Measurements from ENCODE around the gene CSF1R.

CSF1R gene

GRCh38 chr5:150069672-150070627 lies 16.4 kb downstream of the CSF1R start:
- DNase-seq (ENCODE audit: low read depth) = no peak

- DNase-seq (ENCODE audit: low read depth) = no peak
These were observed 17.3 kb downstream of the CSF1R start for GRCh38 chr5:150068961-150069645.

- DNase-seq (ENCODE audit: low read depth) = no peak
These were observed 17.9 kb downstream of the CSF1R start for GRCh38 chr5:150068472-150068871.

- no peak for DNase-seq (ENCODE audit: low read depth)
These were observed 18.3 kb downstream of the CSF1R start for GRCh38 chr5:150068071-150068470.

- no peak for DNase-seq (ENCODE audit: low read depth)
These were observed 18.9 kb downstream of the CSF1R start for GRCh38 chr5:150067405-150067960.

GRCh38 chr5:150066901-150067396 lies 19.4 kb downstream of the CSF1R start:
- DNase-seq (ENCODE audit: low read depth) = no peak

- no peak for DNase-seq (ENCODE audit: low read depth)
These were observed 19.9 kb downstream of the CSF1R start for GRCh38 chr5:150066436-150066835.

GRCh38 chr5:150065886-150066285 lies 20.5 kb downstream of the CSF1R start:
- DNase-seq (ENCODE audit: low read depth) = no peak

- DNase-seq (ENCODE audit: low read depth) = no peak
These were observed 21.0 kb downstream of the CSF1R start for GRCh38 chr5:150065346-150065745.

GRCh38 chr5:150064681-150065220 lies 21.6 kb downstream of the CSF1R start:
- DNase-seq (ENCODE audit: low read depth) = no peak

- no peak for DNase-seq (ENCODE audit: low read depth)
These were observed 22.7 kb downstream of the CSF1R start for GRCh38 chr5:150063638-150064037.

GRCh38 chr5:150062216-150062922 lies 24.0 kb downstream of the CSF1R start:
- DNase-seq (ENCODE audit: low read depth) = no peak

- DNase-seq (ENCODE audit: low read depth) = no peak
These were observed 24.8 kb downstream of the CSF1R start for GRCh38 chr5:150061538-150061995.

GRCh38 chr5:150060471-150060870 lies 25.9 kb downstream of the CSF1R start:
- no peak for DNase-seq (ENCODE audit: low read depth)

- DNase-seq (ENCODE audit: low read depth) = no peak
These were observed 26.7 kb downstream of the CSF1R start for GRCh38 chr5:150059623-150060022.

- DNase-seq (ENCODE audit: low read depth) = no peak
These were observed 27.8 kb downstream of the CSF1R start for GRCh38 chr5:150058480-150059126.

- no peak for DNase-seq (ENCODE audit: low read depth)
These were observed 28.4 kb downstream of the CSF1R start for GRCh38 chr5:150057996-150058395.

- no peak for DNase-seq (ENCODE audit: low read depth)
These were observed 28.8 kb downstream of the CSF1R start for GRCh38 chr5:150057511-150057910.

GRCh38 chr5:150057052-150057451 lies 29.3 kb downstream of the CSF1R start:
- no peak for DNase-seq (ENCODE audit: low read depth)

- no peak for DNase-seq (ENCODE audit: low read depth)
These were observed 30.3 kb downstream of the CSF1R start for GRCh38 chr5:150056075-150056443.
